ENCODE measurements around the gene LGR5. TPM values are rescaled to one million over a fixed set of nuclear protein-coding genes. Genes with fewer than 3 reads are reported as not detected.

Gene LGR5
- total and polyA plus RNA-seq, 2 of the 13 experiments (the other 11 are each of a cell fraction or from before 2014, with no cell fraction given): 37.0 to 121 TPM

DNA sequence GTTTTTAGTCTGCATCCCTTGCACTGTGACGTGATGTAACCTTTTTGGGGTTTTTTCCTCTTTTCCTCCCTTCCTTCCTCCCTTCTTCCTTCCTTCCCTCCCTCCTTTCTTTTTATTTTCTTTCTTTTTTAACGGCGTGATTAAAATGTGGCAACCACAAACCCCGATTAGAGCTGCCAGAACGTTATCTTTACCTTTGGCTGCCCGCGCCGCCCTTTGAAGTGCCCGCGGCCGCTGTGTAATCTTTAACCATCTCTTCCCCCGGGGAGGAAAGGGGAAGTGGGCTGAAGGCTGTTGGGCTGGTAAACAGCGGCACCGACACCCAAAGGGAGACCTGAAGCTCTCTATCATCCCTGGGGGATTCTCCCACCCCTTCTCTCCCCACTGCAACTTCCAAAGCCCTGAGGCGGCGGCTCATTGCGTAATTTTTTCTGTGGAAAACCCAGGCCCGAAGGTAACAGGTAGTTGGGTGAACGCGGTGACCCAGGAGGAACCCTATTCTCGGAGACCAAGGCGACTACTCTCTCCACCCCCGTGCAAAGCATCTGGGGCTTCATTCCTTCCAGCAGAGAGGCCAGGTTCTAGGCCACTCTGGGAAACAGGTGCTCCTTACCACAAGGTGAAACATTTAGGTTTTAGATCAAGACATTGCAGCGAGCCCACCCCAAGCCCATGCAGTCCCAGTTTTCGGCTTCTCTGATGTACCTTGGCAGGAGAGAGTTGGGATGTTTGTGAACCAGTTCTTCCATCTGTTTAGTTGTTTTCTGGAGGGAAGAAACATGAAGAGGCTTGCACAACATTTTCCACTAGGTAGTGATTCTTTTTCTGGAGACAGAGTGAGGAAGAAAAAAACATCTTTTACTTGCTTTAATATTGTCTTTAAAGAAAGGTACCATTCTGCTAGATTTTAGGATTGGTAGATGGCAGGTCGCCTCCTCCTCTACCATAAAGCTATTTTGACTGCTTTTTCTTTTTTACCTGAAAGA lies 1.5 kb downstream of the LGR5 start (continued):
- TF ChIP-seq PRPF4 (IDR thresholded peaks at IDR 0.05; ENCODE audit: low read depth, low read length, poor library complexity, severe bottlenecking): no peak
- TF ChIP-seq, protein P1, sequence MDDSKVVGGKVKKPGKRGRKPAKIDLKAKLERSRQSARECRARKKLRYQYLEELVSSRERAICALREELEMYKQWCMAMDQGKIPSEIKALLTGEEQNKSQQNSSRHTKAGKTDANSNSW (CRISPR knock-in tag; IDR thresholded peaks at IDR 0.05; ENCODE audit: borderline replicate concordance): no peak
- peak; percentile 34; the same call in 1 of the 2 replicates for TF ChIP-seq SNAPC2 (CRISPR knock-in tag; IDR thresholded peaks at IDR 0.05)
- TF ChIP-seq ZFP36L2 (CRISPR knock-in tag; IDR thresholded peaks at IDR 0.05): no peak
- TF ChIP-seq SMAD3 (CRISPR knock-in tag; IDR thresholded peaks at IDR 0.05): peak; percentile 88
- peak; percentile 67 for TF ChIP-seq HOXA3 (CRISPR knock-in tag; IDR thresholded peaks at IDR 0.05)
- no peak for TF ChIP-seq EZH2 (conservative IDR thresholded peaks at IDR 0.05; ENCODE audit: low read depth, low read length)
- peak; percentile 98 for TF ChIP-seq PATZ1 (CRISPR knock-in tag; IDR thresholded peaks at IDR 0.05)
- TF ChIP-seq ZBTB7A (CRISPR knock-in tag; IDR thresholded peaks at IDR 0.05): 0 out of 2 replicates have a peak, but pooled peaks have one; percentile 48
- peak; percentile 97 for TF ChIP-seq CREM (IDR thresholded peaks at IDR 0.05)
- TF ChIP-seq CREM (CRISPR knock-in tag; IDR thresholded peaks at IDR 0.05): no peak
- TF ChIP-seq ZNF572 (CRISPR knock-in tag; IDR thresholded peaks at IDR 0.05): no peak
- peak; percentile 59 for TF ChIP-seq THAP11 (CRISPR knock-in tag; IDR thresholded peaks at IDR 0.05)
- peak; percentile 93 for TF ChIP-seq ZEB1 (IDR thresholded peaks at IDR 0.05; ENCODE audit: insufficient replicate concordance, low read depth)
- TF ChIP-seq SIX4 (CRISPR knock-in tag; IDR thresholded peaks at IDR 0.05): peak; percentile 68; the same call in 1 of the 2 replicates
- TF ChIP-seq SMYD3 (CRISPR knock-in tag; IDR thresholded peaks at IDR 0.05): 0 out of 2 replicates have a peak, but pooled peaks have one; percentile 63
- TF ChIP-seq TRIM22 (IDR thresholded peaks at IDR 0.05): no peak
- TF ChIP-seq, protein P2, sequence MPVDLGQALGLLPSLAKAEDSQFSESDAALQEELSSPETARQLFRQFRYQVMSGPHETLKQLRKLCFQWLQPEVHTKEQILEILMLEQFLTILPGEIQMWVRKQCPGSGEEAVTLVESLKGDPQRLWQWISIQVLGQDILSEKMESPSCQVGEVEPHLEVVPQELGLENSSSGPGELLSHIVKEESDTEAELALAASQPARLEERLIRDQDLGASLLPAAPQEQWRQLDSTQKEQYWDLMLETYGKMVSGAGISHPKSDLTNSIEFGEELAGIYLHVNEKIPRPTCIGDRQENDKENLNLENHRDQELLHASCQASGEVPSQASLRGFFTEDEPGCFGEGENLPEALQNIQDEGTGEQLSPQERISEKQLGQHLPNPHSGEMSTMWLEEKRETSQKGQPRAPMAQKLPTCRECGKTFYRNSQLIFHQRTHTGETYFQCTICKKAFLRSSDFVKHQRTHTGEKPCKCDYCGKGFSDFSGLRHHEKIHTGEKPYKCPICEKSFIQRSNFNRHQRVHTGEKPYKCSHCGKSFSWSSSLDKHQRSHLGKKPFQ (CRISPR knock-in tag; IDR thresholded peaks at IDR 0.05; ENCODE audit: insufficient replicate concordance): peak; percentile 81
- TF ChIP-seq, protein P3, sequence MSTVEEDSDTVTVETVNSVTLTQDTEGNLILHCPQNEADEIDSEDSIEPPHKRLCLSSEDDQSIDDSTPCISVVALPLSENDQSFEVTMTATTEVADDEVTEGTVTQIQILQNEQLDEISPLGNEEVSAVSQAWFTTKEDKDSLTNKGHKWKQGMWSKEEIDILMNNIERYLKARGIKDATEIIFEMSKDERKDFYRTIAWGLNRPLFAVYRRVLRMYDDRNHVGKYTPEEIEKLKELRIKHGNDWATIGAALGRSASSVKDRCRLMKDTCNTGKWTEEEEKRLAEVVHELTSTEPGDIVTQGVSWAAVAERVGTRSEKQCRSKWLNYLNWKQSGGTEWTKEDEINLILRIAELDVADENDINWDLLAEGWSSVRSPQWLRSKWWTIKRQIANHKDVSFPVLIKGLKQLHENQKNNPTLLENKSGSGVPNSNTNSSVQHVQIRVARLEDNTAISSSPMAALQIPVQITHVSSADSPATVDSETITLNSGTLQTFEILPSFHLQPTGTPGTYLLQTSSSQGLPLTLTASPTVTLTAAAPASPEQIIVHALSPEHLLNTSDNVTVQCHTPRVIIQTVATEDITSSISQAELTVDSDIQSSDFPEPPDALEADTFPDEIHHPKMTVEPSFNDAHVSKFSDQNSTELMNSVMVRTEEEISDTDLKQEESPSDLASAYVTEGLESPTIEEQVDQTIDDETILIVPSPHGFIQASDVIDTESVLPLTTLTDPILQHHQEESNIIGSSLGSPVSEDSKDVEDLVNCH (CRISPR knock-in tag; IDR thresholded peaks at IDR 0.05): no peak
- TF ChIP-seq MED8 (CRISPR knock-in tag; IDR thresholded peaks at IDR 0.05; ENCODE audit: insufficient replicate concordance): peak; percentile 96
- TF ChIP-seq ATF7-NPFF (CRISPR knock-in tag; IDR thresholded peaks at IDR 0.05; ENCODE audit: low read depth): peak; percentile 32; the same call in 1 of the 2 replicates
- TF ChIP-seq KMT2A (CRISPR knock-in tag; IDR thresholded peaks at IDR 0.05): peak; percentile 90
